Stimulated activated CD4-positive, alpha-beta T cell treated with anti-CD3 and anti-CD28 coated beads, Interleukin-12 subunit alpha, Interleukin-12 subunit beta, amount 100 ng/mL, for 48 hours (primary cell): ENCODE measurements around the gene ETNK2.
"Not testable (repeated sequence)": the region's sequence is repeated elsewhere in the genome, so short reads cannot be mapped to it uniquely, and the experiment has no call there.

Experiments used
- DNase-seq, 3 donors: peaks; one replicate each; pipeline ENCODE4 v3.0.0-alpha.2; 2020; ENCODE audit warnings: low read depth in 2 of 3, low spot score in 1 of 3

ETNK2 gene

GRCh38 chr1:204102739-204103430, 49.0 kb downstream of the ETNK2 start:
- no peak for DNase-seq

GRCh38 chr1:204102029-204102611, 49.7 kb downstream of the ETNK2 start:
- no peak for DNase-seq

- not testable (repeated sequence) for DNase-seq
These were observed 52.1 kb downstream of the ETNK2 start for GRCh38 chr1:204099754-204100153.

DNA sequence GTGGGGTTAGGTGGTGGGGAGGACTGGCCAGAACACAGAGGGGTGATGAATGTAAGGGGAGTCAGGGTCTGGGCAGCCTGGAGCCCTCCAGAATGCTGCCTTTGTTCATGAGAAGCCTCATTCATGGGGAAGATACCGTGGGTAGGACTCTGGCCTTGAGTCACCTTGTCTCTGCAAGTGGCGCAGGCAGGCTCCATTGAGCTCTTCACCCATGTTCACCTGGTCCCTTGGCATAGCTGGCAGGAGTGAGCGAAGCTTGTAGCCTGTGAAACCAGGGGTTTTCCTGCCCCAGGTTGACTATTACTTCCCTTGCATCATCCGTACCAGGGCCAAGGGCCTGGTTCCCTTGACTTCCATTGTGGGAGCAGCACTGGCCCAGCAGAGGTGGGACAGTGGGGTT, 53.2 kb downstream of the ETNK2 start:
- DNase-seq, result no peak

DNA sequence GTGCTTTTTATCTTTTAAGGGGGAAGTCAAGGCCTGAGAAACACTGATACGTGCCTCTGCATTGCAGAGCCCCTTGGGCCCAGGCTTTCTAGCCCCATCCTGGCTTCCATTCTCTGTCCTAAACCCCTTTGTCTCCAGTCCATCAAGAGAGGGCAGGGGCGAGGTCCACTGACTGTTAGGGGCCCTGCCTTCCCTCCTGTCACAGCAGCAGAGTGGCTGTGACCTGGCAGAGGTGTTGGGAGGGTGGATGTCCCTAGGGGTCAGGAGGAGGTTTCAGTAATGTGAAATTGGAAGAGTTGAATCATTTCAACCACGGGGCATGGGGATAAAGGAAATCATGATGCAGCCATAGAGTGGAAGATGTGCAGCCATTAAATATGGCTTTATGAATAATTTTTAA, 54.9 kb downstream of the ETNK2 start:
- DNase-seq, result no peak

DNA sequence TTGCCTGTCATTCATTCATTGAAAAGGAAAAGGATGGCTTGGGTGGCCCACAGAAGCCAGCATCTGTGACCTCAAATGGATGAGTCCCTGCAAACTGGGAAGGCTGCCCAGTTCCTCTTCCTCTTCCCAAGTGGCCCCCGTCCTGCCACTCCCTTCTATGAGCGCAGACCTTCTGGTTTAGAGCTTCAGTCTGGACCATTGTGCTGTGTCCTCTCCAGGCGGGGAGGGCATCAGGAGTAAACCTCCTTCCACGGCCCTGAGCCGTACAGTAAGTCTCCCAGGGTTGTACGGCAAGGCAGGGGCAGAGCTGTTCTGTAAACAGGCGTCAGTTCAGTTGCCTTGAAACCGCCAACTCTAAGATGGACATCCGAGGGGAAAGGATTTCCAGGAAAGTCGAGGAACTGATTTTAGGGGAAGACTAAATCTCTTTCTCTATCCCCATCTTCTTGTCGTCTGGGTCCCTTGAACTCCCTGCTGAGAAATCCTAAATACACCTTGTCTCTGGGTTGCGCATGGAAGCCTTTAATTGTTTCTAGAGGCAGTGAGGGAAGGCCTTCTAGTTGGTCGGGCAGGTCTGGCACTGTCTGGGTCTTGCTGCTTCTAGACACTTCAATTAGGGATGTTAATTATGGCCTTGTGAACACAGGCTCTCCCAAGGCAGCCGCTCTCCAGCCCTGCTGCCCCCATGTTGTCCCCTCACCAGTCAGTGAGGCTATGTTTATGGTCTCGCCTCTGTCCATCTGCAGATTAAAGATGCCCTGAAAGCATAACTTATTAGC, 56.8 kb downstream of the ETNK2 start:
- DNase-seq, result no peak

DNA sequence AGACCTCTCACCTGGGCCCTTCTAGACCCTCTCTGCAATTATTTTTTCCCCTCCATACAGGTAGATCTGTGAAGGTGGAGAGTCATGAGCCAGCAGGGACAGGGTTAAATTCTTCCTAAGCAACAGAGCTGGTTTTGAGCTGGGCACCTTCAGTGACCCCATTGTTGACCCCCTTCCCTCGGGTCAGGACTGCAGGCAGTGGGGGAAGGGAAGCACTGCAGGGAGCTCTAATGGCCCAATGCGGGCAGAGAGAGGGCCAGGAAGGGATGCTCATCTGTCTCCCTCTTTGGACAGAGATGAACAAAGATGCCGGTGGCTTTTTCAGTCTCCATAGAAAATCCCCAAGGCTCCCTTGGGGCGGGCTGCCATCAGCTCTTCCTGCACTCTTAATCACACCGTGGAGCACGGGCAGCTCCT, 57.5 kb downstream of the ETNK2 start:
- no peak for DNase-seq

DNA sequence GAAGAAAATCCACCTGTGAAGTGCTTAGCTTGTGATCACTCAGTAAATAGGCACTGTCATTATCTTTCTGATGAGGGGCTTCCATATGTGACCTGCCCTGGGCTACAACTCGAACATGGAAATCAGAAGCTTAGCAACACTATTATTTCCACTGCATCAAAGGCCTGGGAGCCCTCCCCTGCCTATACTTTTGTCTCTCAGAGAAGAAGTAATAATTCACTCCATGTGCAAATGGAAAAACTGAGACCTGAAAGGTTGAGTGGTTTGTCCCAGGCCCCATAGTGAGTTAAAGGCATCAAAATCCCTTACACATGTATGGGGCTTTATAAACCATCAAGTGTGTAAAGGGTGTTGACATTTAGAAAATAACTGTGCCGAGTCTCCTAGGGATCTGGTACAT, 58.1 kb downstream of the ETNK2 start:
- DNase-seq, result no peak

DNA sequence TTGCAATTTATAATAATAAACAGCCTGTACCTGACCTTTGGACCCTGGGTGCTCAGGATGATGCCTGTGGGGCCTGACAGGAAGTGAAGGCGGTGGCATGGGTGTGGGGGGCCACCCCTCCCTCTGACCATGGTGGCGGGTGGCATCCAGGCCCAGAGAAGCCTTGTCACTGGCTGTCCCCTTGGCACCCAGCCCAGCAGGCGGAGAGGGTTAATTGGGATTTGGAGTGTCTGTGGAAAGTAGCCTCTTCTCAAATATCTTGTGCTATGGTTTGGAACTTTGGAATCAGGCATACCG, 58.5 kb downstream of the ETNK2 start:
- DNase-seq, result no peak

DNA sequence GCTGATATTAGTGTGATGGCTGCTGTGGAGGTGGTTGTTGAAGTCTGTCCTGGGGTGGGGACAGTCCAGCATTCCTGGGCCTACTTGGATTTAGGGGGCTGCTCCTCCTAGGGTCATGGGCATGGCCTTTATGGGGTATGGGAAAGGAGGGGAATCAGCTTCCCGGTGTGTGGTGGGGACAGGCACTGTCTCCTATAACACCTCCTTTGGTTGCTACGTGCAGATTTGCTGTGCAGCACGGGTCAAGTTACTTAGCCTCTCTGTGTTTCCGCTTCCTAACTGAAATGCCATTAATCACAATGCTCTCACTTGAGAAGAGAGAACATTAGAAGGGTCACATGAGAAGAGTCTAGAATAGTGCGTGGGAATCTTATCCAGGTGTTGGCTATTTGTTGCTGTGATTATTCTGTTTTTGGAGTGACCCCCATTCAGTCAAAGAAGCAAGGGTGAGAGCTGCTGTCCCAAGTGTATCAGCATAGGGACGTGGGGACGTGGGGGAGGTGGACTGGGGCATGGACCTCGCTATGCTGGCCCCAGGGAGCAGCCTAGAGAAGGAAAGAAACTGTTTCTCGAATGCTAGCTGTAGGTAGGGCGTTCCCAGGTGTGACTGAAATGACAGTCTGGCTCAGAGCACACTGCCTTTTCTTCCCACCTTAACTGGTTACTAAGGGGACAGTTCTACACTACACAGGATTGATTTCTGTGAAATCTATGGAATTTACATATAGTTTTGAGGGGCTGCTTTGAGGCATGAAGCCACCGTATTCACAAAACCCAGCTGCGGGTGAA, 59.0 kb downstream of the ETNK2 start:
- DNase-seq, result no peak

DNA sequence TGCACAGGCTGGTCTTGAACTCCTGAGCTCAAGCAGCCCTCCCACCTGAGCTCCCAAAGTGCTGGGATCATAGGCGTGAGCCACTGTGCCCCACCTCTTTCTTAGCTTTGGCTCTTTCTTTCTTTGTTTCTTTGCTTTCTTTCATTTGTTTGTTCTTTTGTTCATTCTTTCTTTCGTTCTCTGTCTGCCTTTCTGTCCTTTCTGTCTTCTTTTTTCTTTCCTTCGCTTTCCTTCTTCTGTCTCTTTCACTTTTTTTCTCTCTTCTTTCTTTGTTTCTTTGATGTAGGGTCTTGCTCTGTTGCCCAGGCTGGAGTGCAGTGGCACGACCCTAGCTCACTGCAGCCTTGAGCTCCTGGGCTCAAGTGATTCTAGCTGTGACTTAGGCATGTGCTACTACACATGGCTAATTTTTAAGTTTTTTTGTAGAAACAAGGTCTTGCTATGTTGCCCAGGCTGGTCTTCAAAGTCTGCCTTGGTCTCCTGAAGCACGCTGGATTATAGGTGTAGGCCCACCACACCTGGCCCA, 60.0 kb downstream of the ETNK2 start:
- no peak for DNase-seq

DNA sequence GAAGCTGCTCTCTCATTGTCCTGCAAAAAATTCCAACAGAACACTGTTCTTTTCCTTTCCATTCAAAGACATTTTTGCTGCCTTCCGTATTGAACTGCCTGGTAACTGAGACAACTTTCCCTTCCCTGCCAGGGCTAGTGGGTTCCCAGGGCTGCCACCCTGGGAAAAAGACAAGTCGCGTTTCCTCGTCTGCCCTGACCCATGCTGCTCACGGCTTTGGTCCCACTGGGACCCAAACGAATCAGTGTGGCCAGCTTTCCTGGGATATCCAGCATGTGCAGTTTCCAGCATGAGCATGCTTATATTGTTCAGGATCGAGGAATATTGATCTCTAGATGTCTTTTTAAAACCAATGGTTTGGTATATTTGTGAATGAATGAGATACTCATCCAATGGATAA, 60.8 kb downstream of the ETNK2 start:
- no peak for DNase-seq

GRCh38 chr1:204090132-204090531, 61.7 kb downstream of the ETNK2 start:
- DNase-seq, result not testable (repeated sequence)

GRCh38 chr1:204089044-204089751, 62.6 kb downstream of the ETNK2 start:
- no peak for DNase-seq

DNA sequence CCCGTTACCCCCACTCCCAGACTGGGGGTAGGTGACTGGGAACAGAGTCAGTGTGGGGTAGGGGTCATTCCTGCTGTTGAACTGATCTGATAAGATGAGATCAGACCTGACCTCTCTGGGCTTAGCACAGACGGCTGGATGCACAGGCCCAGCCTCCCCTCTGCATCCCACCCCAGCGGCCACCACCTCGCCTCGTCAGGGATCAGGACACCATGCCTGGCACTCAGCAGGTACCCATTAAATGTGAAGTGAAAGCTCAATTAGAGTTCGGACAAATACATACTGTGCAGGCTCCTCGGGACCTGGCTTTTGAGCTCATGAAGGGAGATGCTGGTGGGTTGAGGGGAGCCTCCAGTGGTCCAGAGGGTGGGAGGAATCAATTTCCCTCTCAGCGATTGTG, 63.2 kb downstream of the ETNK2 start:
- no peak for DNase-seq

DNA sequence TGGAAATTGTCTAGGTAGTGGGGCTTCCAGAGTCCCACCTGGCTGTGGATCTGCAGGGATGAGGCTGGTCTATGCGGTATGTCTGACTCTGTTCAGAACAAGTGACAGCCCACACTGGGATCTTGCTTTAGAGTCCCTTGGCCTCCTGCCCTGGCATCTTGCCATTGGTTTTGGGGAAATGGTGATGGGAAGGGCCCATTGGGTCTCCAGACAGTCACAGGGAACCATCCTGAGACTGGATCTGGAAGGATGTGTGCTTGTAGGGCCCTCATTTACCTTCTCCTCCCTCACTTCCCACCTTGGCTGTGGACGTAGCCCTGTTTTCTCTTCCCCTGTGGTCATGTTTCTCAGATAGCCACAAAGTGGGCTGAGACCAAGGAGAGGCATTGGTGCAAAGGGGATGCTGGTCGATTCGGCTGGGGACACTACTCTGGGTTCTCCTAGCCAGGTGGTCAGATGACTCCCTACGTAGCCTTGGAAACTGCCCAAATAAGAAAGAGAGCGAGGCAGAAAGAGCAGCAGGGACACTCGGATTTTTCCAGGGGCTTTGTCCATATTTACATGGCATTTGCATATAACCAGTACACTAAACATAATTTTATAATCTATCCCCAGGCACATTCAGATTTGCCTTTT, 63.8 kb downstream of the ETNK2 start:
- no peak for DNase-seq

DNA sequence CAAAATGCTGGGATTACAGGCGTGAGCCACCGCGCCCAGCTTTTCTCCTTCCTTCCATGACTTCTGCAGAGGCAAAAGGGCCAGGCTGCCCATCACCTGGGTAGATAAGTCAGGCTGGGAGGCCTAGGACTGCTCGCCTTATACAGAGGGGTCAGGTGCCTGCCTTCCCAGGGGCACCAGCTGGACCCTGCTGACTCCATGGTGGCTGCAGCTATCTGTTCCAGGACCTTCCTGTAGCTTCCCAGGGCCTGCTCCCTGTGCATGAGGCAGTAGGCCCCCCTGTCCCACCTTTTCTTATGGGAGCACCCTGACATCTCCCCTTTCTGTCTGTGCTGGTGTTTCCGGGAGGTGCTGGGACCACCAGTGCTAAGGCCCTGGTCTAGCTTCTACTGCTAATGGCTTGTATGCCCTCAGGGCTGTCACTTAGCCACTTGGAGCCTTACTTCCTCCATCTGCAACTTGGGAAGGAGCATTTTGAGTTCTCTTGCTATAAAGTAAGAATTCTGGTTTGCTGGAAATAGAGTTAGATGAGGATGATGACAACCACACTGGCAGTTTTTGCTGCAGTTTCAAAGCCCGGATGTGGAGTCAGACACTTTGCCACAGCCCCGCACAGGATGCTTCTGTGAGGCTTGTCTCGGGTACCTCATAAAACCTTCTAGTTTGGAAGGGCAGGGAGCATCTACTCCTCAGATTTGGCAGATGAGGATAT, 64.5 kb downstream of the ETNK2 start:
- no peak for DNase-seq

- no peak for DNase-seq
These were observed 66.0 kb downstream of the ETNK2 start for GRCh38 chr1:204085876-204086275.

DNA sequence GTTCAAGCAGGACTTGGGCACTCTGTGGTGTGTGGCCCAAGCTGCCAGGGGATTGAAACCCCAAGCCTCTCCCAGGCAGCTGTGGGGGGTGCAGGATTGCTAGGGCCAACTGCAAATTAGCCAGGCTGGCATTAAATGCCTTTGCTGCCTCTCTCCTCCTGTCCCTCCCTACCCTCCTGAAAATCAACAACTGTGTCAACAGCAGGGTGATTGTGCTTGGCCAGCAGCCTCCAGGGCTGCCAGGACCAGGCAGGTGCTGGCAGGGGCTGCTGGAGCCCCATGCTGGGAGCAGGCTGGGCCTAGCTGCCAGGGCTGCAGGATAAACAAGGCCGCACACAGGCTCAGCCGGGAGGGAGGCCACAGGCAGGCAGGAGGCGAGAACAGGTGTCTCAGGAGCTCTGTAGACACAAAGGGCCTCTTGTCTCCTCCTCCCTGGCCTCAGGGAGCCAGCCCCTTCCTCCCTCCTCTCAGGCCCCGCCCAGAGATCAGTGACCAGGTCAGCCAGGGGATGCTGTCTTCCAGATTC, 67.5 kb downstream of the ETNK2 start:
- DNase-seq, result no peak

DNA sequence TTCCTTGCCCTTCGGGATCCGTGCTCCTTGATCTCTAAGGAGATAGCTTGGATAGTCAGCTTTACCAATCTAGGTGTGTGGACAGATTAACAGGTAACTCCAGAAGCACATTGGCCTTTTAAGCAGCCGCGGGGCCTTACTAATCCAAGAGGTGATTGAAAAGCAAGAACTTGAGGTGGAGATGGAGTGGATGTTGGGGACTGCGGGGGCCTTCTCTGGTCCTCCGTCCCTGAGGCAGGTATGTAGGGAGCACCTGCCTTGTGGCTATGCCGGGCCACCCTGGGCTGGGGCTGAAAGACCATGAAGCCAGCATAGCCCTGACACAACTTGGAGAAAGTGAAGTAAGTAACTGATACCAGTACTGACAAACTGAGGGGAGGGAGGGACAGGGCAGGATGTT, 68.4 kb downstream of the ETNK2 start:
- DNase-seq, result no peak
